ENCODE data around the gene TPM1. TPM values are rescaled to one million over a fixed set of nuclear protein-coding genes. Genes with fewer than 3 reads are reported as not detected.
"Not testable (repeated sequence)": the region's sequence is repeated elsewhere in the genome, so short reads cannot be mapped to it uniquely, and the experiment has no call there.

TPM1 gene
- total RNA-seq (2021; ENCODE audit: unreplicated experiment) = 298 TPM
- 243 TPM for polyA plus RNA-seq (2012; ENCODE audit: insufficient read length)
- Bru-seq, nascent RNA = percentile 98 among the genes with signal in this experiment
- BruChase-seq, experiment 1, labeled RNA remaining after a 2-hour chase = percentile 96 among the genes with signal in this experiment
- BruChase-seq, experiment 2, labeled RNA remaining after a 6-hour chase = percentile 95 among the genes with signal in this experiment
- long read RNA-seq, transcript TPM1-208 (8 exons, 943 nt) = minor isoform, 84 of 350 reads
- long read RNA-seq, transcript TPM1-206 (9 exons, 1,717 nt) = major isoform, 176 of 350 reads
- long read RNA-seq, transcript TPM1-220 (9 exons, 977 nt) = minor isoform, 6 of 350 reads
- long read RNA-seq, partial matches to known transcripts = 28 of 350 reads
- long read RNA-seq, other reads (novel, unspliced or antisense) = 48 of 350 reads

- ChIA-PET CTCF (no interaction called here), POLR2A (no interaction called here)
- Histone ChIP-seq H3K4me1 (ENCODE audit: control insufficient read depth, insufficient read depth, low read length) (peaks cover 46% of the 10 kb centered on the region), H3K9me3 (ENCODE audit: control insufficient read depth, insufficient read depth, low read depth, low read length) (no peaks in the 10 kb centered on the region), H3K4me3 (ENCODE audit: low read depth in 2 of 2, low read length in 2 of 2) (peak within 1 kb of the TSS; percentile 90 to 94), H3K36me3 (ENCODE audit: control insufficient read depth, insufficient read depth, low read length) (no peaks in the 10 kb centered on the region; the same call in 1 of the 2 replicates), H3K27ac (ENCODE audit: low read length) (peak within 1 kb of the TSS; percentile 83), H3K27me3 (ENCODE audit: control insufficient read depth, insufficient read depth, low read length) (no peaks in the 10 kb centered on the region)
- intact Hi-C loops (cut with micrococcal nuclease; ENCODE audit: unreplicated experiment) = loop anchor here (10.0 kb wide), 1 partner anchor 113 kb away; the partner anchor contains the start of gene RPS27L
- in situ Hi-C loops (cut with HindIII; ENCODE audit: low pct_unique_long_range_greater_than_20kb, low sequenced_read_pairs) = no loop called here
- peak; percentile 82 for ATAC-seq
- no TSS peak for BruUV-seq (replicated peaks)
- TF ChIP-seq SIN3A (IDR thresholded peaks at IDR 0.05; ENCODE audit: borderline replicate concordance, insufficient read depth, low read depth, low read length) (no peak), TCF7L2 (IDR thresholded peaks at IDR 0.05; ENCODE audit: low read depth, low read length) (no peak), POLR2AphosphoS5 (IDR thresholded peaks at IDR 0.05; ENCODE audit: low read depth, low read length) (peak; percentile 62)
- TF ChIP-seq, protein P1, sequence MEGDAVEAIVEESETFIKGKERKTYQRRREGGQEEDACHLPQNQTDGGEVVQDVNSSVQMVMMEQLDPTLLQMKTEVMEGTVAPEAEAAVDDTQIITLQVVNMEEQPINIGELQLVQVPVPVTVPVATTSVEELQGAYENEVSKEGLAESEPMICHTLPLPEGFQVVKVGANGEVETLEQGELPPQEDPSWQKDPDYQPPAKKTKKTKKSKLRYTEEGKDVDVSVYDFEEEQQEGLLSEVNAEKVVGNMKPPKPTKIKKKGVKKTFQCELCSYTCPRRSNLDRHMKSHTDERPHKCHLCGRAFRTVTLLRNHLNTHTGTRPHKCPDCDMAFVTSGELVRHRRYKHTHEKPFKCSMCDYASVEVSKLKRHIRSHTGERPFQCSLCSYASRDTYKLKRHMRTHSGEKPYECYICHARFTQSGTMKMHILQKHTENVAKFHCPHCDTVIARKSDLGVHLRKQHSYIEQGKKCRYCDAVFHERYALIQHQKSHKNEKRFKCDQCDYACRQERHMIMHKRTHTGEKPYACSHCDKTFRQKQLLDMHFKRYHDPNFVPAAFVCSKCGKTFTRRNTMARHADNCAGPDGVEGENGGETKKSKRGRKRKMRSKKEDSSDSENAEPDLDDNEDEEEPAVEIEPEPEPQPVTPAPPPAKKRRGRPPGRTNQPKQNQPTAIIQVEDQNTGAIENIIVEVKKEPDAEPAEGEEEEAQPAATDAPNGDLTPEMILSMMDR (IDR thresholded peaks at IDR 0.05) = peak; percentile 12; the same call in 1 of the 2 replicates
- TF ChIP-seq, protein P2, sequence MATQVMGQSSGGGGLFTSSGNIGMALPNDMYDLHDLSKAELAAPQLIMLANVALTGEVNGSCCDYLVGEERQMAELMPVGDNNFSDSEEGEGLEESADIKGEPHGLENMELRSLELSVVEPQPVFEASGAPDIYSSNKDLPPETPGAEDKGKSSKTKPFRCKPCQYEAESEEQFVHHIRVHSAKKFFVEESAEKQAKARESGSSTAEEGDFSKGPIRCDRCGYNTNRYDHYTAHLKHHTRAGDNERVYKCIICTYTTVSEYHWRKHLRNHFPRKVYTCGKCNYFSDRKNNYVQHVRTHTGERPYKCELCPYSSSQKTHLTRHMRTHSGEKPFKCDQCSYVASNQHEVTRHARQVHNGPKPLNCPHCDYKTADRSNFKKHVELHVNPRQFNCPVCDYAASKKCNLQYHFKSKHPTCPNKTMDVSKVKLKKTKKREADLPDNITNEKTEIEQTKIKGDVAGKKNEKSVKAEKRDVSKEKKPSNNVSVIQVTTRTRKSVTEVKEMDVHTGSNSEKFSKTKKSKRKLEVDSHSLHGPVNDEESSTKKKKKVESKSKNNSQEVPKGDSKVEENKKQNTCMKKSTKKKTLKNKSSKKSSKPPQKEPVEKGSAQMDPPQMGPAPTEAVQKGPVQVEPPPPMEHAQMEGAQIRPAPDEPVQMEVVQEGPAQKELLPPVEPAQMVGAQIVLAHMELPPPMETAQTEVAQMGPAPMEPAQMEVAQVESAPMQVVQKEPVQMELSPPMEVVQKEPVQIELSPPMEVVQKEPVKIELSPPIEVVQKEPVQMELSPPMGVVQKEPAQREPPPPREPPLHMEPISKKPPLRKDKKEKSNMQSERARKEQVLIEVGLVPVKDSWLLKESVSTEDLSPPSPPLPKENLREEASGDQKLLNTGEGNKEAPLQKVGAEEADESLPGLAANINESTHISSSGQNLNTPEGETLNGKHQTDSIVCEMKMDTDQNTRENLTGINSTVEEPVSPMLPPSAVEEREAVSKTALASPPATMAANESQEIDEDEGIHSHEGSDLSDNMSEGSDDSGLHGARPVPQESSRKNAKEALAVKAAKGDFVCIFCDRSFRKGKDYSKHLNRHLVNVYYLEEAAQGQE (IDR thresholded peaks at IDR 0.05; ENCODE audit: insufficient read depth in 1 of 2, low read depth in 2 of 2, low read length in 1 of 2) = no peak
- DNase-seq (ENCODE audit: low read depth, low spot score) = no peak
These were observed at the start of gene TPM1 for GRCh38 chr15:63041974-63042876. Gene TPM1, plus strand, starts transcription at chr15:63042747. Its CDS starts 83 bp downstream, at chr15:63042830.

DNA sequence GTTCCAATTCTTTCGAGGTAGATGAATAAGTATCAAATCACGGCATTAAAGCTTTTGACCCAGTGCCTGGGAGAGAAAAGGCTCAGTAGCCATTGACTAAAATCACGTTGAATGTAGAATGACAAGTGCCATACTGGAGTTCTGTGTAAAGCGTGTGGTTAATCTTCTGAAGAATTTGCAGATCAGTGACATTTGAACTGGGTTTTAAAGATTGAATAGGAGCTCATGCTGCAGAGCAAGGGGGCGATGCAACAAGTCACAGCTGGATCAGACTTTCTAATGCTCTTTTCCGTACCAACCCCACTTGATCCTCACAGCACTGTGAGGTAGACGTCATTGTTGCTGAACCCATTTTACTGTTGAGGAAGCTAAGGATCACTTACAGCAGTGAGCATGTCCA lies 49.5 kb upstream of the TPM1 start:
- TF ChIP-seq TCF7L2 (IDR thresholded peaks at IDR 0.05; ENCODE audit: low read depth, low read length) (no peak), SIN3A (IDR thresholded peaks at IDR 0.05; ENCODE audit: borderline replicate concordance, insufficient read depth, low read depth, low read length) (no peak), POLR2AphosphoS5 (IDR thresholded peaks at IDR 0.05; ENCODE audit: low read depth, low read length) (no peak)
- TF ChIP-seq, protein P1 (IDR thresholded peaks at IDR 0.05) = no peak
- TF ChIP-seq, protein P2 (IDR thresholded peaks at IDR 0.05; ENCODE audit: insufficient read depth in 1 of 2, low read depth in 2 of 2, low read length in 1 of 2) = no peak
- Histone ChIP-seq H3K27me3 (ENCODE audit: control insufficient read depth, insufficient read depth, low read length) (no peaks in the 10 kb centered on the region), H3K4me3 (ENCODE audit: low read depth in 2 of 2, low read length in 2 of 2) (no peak overlapping the region), H3K27ac (ENCODE audit: low read length) (no peak overlapping the region), H3K36me3 (ENCODE audit: control insufficient read depth, insufficient read depth, low read length) (no peaks in the 10 kb centered on the region), H3K4me1 (ENCODE audit: control insufficient read depth, insufficient read depth, low read length) (peaks cover 5% of the 10 kb centered on the region), H3K9me3 (ENCODE audit: control insufficient read depth, insufficient read depth, low read depth, low read length) (no peaks in the 10 kb centered on the region)
- in situ Hi-C loops (cut with HindIII; ENCODE audit: low pct_unique_long_range_greater_than_20kb, low sequenced_read_pairs) (no loop called here), intact Hi-C loops (cut with micrococcal nuclease; ENCODE audit: unreplicated experiment) (no loop called here)
- ChIA-PET POLR2A (interaction anchor here (0.6 kb wide), 1 partner anchor 161 kb away, joined by 3 read pairs; no protein-coding TSS in a partner anchor), CTCF (no interaction called here)
- no TSS peak for BruUV-seq (replicated peaks)
- ATAC-seq (no peak), DNase-seq (ENCODE audit: low read depth, low spot score) (no peak)

DNA sequence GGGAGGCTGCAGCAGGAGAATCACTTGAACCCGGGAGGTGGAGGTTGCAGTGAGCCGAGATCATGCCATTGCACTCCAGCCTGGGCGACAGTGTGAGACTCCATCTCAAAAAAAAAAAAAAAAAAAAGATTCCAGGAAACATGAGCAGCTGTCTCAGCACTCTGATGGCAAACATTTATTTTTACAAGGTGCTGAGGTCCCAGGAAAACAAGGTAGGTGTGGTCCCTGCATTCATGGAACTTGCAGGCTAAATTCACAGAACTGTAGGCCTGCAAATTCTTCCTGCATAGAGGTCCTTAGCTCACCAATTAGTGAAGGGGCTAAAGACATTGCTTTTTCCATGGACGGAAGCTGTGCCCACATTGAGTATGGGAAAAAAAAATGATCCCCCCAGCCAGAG lies 48.9 kb upstream of the TPM1 start:
- intact Hi-C loops (cut with micrococcal nuclease; ENCODE audit: unreplicated experiment); ATAC-seq; CTCF ChIA-PET: not testable (repeated sequence)

More for the DNA sequence above, 48.9 kb upstream of the TPM1 start:
- POLR2A ChIA-PET = interaction anchor here (0.6 kb wide), 1 partner anchor 161 kb away, joined by 3 read pairs; no protein-coding TSS in a partner anchor
- H3K9me3 ChIP-seq (ENCODE audit: control insufficient read depth, insufficient read depth, low read depth, low read length); BruUV-seq (replicated peaks); H3K27ac ChIP-seq (ENCODE audit: low read length); in situ Hi-C loops (cut with HindIII; ENCODE audit: low pct_unique_long_range_greater_than_20kb, low sequenced_read_pairs); H3K4me3 ChIP-seq (ENCODE audit: low read depth in 2 of 2, low read length in 2 of 2); H3K36me3 ChIP-seq (ENCODE audit: control insufficient read depth, insufficient read depth, low read length); H3K27me3 ChIP-seq (ENCODE audit: control insufficient read depth, insufficient read depth, low read length); DNase-seq (ENCODE audit: low read depth, low spot score); H3K4me1 ChIP-seq (ENCODE audit: control insufficient read depth, insufficient read depth, low read length): not testable (repeated sequence)

Data from Panc1 (cell line).